ENCODE measurements around the gene ANXA11.

DNA sequence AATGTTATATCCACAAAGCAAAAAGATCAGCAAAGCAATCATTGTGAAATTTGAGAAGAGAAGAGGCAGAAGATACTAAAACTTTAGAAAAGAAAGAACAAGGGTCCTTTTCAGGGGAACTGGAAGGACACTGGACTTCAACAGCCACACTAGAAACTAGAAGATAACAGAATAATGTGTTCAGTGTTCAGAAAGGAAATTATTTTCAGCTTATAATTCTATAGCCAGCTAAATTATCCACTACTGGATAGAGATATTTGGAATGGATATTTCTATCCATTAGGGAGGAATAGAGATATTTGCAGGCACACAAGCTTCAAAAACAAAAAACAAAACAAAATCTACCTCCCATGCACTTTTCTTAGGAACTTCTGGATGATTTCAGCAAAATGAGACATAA is 12.8 kb downstream of the ANXA11 start:
- no peak for TF ChIP-seq EZH2phosphoT487 (IDR thresholded peaks at IDR 0.05; ENCODE audit: borderline replicate concordance, low read length)
- TF ChIP-seq, protein P1, sequence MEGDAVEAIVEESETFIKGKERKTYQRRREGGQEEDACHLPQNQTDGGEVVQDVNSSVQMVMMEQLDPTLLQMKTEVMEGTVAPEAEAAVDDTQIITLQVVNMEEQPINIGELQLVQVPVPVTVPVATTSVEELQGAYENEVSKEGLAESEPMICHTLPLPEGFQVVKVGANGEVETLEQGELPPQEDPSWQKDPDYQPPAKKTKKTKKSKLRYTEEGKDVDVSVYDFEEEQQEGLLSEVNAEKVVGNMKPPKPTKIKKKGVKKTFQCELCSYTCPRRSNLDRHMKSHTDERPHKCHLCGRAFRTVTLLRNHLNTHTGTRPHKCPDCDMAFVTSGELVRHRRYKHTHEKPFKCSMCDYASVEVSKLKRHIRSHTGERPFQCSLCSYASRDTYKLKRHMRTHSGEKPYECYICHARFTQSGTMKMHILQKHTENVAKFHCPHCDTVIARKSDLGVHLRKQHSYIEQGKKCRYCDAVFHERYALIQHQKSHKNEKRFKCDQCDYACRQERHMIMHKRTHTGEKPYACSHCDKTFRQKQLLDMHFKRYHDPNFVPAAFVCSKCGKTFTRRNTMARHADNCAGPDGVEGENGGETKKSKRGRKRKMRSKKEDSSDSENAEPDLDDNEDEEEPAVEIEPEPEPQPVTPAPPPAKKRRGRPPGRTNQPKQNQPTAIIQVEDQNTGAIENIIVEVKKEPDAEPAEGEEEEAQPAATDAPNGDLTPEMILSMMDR (IDR thresholded peaks at IDR 0.05; ENCODE audit: low read depth, low read length, poor library complexity, severe bottlenecking), result no peak

All from DOHH2 (cell line).